Measurements from ENCODE around the gene WDR17.

Gene WDR17

DNA sequence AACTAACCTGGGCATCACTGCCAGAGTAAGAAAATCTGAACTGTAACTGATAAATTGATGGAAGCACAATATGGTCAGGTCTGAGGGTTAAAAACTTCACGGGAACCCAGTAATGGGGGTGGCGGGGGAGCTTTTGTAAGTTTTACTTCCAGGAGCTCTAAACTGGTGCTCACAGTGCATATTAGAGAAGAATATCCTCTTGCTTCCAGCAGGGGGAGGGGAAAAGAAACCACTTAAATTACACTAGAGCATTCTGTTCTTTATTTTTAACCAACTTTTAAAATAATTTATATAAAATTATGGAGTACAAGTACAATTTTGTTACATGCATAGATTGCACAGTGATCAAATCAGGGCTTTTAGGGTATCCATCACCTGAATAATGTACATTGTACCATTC lies 33.7 kb downstream of the WDR17 start:
- DNase-seq (ENCODE audit: low spot score), result peak; percentile 19

DNA sequence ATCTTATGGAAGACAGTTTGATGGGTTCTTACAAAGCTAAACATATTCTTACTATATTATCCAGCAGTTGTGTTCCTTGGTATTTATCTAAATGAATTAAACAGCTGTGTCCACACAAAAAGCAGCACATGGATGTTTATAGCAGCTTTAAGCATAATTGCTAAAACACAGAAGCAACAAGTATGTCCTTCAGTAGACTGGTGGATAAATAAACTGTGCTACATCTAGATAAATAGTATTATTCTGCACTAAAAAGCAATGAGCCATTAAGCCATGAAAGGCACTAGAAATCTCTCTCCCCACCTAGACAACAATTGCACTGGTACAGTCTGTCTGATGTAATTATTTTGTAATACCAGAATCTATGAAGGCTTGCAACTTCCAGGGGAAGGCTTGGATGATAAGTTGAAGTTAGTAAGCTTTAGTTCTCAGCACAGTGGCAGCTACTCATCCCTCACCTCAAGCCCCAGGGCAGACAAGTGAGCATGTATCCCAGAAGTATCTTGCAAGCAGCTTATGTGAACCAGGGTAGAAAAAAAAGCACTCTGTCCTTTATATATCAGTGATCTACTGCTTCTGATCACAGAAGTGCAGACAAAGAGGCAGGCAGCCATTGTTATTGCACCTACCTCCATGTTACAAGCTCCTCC lies 36.9 kb downstream of the WDR17 start:
- DNase-seq (ENCODE audit: low spot score), result no peak

DNA sequence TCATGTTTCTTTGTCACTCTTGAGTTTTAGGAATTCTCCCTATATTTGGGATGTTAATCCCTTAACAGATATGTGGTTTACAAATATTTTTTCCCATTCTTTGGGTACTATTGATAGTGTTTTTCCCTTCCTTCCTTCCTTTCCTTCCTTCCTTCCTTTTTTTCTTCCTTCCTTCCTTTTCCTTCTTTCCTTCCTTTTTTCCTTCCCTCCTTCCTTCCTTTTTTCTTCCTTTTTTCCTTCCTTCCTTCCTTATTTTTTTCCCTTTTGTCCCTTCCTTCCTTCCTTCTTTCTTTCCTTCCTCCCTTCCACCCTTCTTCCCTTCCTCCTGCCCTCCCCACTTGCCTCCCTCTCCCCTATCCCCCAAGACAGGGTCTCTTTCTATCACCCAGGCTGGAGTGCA lies 42.1 kb downstream of the WDR17 start:
- DNase-seq (ENCODE audit: low spot score), result no peak

DNA sequence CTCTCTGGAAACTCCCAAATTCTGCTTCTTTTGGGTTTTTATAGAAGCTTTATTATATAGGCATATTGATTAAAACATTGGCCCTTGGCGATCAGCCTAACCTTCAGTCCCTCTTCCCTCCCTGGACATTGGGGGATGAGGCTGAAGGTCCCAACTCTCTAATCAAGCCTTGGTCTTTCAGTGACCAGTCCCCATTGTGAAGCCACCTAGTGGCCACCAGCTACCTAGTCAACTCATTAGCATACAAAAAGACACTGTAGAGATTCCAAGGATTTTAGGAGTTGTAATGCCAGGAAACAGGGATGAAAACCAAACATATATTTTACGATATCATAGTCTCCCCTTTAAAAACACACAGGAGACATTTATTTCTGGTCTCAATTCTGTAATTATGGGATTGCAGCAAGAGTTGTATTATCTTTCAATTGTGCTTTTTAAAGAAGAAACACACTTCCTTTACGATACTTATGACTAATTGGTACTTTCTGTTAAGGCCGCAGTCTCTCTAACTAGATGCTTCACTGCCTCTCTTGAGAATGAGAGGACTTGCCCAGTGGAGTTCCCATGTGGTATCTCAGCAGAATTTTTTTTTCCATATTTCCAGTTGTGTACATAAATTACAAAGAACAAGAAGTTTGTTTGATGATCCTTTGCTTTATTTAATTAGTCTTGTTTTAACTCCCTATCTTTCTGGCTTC lies 58.2 kb downstream of the WDR17 start:
- DNase-seq (ENCODE audit: low spot score), result peak; percentile 54

DNA sequence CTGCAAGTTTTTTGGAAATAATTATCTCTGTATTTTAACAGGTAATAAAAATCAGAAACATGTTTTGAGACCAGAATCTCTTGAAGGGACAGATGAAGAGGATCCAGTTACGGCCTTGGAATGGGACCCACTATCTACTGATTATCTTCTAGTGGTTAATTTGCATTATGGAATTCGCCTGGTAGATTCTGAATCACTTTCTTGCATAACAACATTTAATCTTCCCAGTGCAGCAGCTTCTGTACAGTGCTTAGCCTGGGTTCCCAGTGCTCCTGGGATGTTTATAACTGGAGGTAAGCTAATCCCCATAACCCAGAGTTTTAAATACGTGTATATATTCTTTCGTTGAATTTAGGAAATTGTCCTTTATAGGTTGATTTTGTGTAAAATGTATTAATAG lies 59.4 kb downstream of the WDR17 start:
- no peak for DNase-seq (ENCODE audit: low spot score)

DNA sequence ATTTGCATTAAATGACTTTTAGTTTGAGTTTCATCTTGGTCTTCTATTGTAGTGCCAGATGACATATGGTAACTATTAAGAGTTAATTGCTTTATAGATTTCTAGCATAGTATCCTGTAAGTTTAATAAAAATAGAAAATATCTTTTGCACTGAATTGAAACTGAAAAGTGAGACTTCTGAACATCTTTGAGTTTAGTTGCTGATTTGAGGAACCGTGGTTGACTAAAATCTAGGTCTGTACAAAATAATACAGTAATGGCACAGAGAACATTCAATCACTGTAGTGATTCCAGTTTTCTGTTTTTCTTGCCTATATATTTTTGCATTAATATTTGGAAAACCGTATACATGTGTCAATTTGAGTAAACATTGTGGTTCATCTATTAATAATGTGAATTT lies 69.0 kb downstream of the WDR17 start:
- no peak for DNase-seq (ENCODE audit: low spot score)

DNA sequence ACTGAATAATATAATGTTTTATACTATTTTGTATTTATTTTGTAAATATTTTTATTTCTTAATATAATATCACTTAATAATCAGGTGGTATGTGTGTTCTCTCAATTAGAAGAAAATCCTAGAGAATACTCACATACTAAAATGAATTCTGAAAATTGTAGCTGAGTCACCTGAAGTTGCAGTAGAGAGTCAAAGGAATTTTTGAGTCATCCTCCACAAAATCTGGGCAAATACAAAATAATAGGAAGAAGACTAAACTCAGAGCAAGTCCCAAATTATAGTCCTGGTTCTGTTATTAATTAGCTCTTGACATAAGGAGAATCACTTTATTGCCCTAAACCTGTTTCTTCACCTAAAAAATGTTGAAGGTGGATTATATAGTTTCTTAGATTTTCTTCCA lies 72.0 kb downstream of the WDR17 start:
- DNase-seq (ENCODE audit: low spot score), result peak; percentile 56

DNA sequence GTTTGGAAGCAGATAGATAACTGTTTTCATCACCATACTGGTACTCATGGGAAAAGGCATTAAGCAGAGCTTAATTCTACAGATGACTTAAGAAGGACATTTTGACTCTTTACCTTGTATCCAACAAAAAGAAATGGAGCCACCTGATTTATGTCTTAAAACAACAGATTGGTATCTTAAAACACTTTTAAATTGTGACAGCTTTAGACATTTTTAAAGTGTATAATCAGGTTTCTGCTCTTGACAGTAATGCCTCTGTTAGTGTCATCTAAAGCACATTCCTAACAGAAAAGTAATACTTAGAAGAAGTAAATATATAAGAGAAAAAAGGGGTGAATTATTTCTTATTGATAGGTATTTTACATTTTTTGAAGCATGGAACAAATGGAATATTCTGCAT lies 73.9 kb downstream of the WDR17 start:
- DNase-seq (ENCODE audit: low spot score), result no peak

DNA sequence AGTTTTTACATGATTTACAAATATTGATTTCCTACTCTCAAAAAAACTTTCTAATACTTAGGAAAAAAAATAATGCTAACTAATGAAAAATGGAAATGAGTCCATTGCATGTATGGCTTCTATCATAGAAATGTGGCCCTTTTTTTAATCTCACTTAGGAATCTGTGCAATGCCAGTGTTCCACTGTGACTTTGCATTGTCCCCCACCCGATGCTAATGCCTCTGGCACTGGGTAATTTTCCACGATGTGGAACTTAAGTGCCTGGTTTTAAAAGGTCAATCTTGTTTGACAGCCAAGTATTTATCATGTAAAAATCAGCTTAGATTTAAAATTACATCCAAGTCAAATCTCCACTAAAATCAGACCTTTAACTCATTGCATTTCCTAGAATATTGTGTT lies 76.6 kb downstream of the WDR17 start:
- DNase-seq (ENCODE audit: low spot score), result no peak

DNA sequence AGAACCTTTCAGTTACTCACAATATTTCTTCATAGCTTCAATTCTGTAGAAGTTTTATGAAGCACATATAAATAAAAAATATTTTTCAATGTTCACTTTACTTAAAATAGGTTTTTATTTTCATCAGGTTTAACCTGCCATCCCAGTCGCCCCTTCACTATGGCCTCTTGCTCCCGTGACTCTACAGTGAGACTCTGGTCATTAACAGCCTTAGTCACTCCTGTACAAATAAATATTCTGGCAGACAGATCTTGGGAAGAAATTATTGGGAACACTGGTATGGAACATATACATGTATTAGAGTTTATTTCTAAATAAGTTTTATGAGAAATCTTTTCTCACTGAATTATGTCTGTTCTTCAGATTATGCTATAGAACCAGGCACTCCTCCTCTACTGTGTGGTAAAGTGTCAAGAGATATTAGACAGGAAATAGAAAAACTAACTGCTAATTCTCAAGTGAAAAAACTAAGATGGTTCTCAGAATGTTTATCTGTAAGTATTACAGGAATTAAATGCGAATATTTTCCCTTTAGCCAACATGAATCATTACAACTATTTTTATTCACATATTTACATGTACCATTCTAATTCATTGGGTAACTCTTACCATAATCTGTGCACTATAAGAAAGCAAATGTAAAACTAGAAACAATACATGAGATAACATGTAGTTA lies 84.2 kb downstream of the WDR17 start:
- DNase-seq (ENCODE audit: low spot score), result no peak

DNA sequence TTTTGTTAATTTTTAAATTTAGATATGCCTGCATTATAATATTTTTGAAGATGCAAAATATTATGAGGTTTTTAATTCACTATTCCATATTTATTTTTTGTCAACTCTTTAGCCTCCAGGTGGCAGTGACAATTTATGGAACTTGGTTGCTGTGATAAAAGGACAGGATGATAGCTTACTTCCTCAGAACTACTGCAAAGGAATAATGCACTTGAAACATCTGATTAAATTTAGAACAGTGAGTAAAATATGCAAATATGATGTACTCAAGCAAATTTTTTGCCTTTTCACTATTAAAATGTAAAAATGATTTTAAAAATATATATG lies 84.7 kb downstream of the WDR17 start:
- peak; percentile 46 for DNase-seq (ENCODE audit: low spot score)

DNA sequence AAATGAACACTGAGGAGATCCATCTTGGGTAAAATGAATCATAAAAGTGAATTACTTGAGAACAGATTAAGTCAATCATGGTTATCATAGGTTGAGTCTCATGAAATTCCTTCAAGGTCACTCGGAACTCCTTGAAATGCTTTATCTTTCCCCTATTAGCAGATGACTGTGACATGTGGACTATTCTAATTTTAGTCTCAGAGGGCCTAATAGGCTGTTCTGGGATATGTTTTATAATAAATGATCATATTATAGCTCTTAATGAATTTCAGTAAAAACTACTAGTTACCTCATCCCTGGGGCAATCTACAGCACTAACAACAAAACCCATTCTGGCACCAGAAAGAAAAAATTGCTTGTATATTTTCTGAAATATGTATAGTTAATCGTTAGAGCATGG lies 85.1 kb downstream of the WDR17 start:
- DNase-seq (ENCODE audit: low spot score), result no peak

DNA sequence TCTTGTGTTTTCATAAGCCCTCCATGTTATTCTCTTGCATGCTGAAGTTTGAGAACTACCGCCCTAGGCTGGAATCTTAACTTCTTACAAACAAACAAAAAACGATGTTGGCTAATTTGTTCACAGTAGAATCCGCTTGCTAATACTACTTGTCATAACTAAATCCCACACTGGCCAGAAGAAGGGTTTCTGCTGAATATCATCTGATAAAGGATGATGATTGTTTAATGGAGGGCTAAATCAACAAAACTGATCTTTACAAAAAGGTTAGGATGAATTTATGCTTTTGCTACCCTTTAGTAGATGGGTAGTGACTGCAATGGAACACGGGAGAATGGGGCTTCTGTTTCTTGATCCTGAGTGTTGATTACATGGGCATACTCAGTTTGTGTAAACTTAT lies 87.5 kb downstream of the WDR17 start:
- no peak for DNase-seq (ENCODE audit: low spot score)

DNA sequence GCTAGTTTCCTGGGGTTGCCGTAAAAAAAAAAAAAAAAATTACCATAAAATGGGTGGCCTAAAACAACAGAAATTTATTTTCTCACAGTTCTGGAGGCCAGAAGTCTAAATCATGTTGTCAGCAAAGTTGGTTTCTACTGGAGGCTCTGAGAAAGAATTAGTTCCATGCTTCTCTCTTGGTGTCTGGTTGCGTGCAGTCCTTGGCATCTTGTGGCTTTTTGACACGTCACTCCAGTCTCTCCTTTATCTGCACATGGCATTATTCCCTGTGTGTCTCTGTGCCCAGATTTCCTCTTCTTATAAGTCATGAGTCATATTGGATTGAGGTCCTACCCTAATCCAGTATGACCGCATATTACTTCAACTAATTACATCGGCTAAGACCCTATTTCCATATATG lies 91.0 kb downstream of the WDR17 start:
- DNase-seq (ENCODE audit: low spot score), result no peak

DNA sequence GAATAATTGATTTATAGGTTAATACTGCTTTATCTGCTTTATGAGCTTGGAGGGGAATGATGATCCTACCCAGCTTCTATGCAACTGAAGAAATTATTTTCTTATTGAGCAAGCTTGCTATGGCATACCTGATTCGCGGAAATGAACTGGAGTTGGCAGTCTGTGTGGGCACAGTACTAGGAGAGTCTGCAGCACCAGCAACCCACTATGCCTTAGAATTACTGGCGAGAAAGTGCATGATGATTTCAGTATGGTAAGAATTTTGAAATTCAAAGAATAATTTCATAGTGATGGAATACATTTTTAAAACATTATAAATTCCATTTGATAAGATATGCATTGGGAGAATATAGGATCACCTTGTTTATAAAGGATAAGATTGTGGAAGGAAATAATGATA lies 97.4 kb downstream of the WDR17 start:
- DNase-seq (ENCODE audit: low spot score), result no peak

DNA sequence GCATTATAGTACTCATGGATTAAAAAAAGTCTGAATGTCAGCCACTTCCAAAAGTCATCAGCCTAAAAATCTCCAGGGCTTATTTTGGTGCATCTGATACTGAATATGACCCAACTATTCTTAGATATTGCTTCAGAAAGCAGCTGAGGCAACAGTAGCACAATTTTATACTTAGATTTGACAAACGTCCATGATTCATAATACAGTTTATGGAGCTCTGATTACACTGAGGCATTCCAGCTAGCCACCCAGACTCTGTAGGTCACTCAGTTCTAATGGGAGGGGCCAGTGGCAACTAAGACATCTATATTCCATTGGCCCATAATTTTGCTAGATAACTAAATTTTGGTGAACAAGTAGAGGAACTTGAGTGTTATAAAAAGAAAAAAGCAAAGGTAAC lies 119.4 kb downstream of the WDR17 start:
- peak; percentile 61 for DNase-seq (ENCODE audit: low spot score)

DNA sequence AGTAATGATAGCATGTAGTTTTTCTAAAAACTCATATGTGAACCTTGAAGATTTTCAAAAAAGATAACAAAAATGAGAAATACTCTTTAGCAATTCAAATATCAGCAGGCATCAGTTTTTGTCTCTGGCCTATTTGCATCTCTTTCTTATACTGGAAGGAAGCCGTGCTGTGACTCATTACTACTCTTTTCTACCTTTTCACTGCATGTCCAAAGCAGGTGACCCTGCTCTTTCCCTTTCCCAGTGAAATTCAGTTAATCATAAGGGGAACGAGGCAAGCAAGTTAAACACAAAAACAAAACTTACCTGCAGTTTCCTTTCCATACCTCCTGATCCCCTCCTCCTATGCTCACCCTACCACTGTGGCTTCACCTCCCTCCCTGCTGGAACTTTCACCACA lies 120.4 kb downstream of the WDR17 start:
- DNase-seq (ENCODE audit: low spot score), result no peak

DNA sequence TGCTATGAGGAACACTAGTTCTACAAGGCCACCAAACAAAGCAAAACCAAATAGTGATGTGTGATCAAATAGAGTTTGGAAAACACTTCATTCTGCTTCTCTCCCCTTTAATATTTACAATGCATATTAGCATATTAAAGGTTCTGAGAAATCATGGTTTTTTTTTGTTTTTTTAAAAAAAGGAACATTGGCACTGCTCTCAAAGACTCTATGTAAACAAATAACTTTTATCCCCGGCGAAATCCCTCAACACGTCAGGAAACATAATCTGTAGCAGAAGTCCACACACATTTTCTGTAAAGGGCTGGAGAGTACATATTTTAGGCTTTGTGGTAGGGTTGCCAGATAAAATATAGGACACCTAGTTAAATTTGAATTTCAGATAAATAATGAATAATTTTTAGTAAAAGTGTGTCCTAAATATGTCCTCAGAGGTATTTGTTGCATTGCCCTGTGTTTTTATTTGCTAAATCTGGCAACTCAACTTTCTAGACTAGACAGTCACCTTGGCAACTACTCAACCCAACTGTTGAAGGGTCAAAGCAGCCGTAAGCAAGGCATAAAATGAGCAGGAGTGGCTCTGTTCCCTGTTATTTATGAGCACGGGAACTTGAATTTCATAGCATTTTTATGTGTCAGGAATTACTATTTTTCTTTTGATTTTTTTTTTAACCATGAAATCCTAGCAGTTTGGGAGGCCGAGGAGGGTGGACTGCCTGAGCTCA lies 121.2 kb downstream of the WDR17 start:
- no peak for DNase-seq (ENCODE audit: low spot score)

DNA sequence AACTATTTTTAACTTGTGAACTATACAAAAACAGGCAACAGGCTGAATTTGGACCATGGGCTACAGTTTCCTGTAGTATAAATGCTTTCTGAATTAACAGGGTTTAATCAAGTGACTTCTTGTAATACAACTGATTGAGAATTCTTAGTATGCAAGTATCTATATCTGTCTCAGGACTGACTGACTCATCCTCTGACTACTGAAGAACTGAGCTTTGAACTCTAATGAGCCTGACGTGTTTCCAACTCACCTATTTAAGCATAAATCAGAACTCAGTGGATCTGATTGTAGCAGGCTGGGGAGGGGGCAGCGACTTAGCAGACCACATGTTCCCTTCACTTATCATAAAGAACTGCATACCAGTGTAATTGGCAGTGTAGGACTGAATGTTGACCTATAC lies 122.0 kb downstream of the WDR17 start:
- DNase-seq (ENCODE audit: low spot score), result peak; percentile 77

DNA sequence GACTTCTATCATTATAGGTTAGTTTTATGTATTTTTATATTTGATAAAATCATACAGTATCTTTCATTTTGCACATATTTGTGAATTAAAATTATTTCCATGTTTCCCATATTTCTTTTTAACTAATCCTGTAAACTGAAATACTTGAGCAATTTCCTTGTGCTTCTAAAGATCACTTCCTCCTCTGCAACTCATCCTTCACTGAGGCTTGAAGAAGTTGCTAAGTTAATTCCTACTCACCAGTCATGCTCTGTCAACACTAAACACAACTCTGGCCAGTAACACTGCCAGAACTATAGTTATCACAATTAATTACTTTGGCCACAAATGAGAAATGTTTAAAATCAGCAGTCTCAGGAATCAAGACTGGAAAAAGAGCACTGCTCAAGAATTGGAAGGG lies 123.0 kb downstream of the WDR17 start:
- DNase-seq (ENCODE audit: low spot score), result no peak

DNA sequence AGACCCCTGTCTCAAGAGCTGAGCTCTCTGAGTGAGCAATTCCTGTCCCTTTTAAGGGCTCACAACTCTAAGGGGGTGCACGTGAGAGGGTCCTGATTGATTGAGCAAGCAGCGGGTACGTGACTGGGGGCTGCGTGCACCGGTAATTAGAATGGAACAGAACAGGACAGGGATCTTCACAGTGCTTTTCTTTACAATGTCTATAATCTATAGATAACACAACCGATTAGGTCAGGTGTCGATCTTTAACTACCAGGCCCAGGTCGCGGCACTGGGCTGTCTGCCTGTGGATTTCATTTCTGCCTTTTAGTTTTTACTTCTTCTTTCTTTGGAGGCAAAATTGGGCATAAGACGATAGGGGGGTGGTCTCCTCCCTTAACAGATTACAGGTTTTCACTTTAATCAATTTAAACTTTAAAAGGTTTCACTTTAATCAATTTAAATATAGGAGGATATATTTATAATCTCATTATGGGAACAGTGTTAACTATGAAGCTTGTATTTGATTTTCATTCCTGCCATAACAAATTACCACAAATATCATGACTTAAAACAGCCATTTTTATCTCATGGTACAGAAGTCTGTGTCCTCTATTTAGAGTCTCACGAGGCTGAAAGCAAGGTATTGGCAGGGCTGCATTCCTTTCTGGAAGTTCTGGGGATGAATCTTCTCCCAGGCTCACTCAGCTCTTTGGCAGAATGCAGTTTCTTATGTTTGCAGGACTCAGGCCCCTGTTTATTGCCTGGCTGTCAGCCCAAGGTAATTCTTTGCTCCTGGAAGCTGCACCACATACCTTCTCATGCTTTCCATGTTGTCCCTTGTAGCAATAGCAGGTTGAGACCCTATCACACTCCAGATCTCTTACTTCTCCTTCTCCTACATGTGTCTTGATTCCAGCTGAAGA lies 124.5 kb downstream of the WDR17 start:
- DNase-seq (ENCODE audit: low spot score), result no peak

DNA sequence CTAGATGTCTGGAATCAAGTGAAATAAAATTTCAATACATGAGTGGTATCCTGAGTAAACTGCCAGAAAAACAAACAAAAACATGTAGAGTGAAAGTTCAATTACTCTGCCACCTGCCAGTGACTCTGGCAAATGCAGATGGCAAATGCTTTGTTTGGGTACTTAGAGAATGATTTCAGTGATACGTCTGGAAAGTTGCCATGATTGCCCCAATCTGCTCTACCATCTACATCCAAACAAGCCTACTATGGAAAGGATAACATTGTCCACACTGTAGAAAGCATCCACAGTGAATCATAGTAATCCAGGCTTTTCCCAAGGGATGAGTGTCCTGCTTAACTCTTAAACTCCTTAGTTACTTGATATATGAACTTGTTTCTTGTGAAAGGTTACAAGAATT lies 126.3 kb downstream of the WDR17 start:
- no peak for DNase-seq (ENCODE audit: low spot score)

All from RKO (cell line).